Spleen (tissue), 11 donors: ENCODE measurements around the gene LARP4B. TPM values are rescaled to one million over a fixed set of nuclear protein-coding genes. Genes with fewer than 3 reads are reported as not detected.

Experiments
- DNase-seq: peaks from one replicate; pipeline ENCODE4 v3.0.0-alpha.2; 2020
- H3K27ac ChIP-seq, 8 donors: fragments of 200-600 bp; sonication (generic) in 7 of 8; 1 replicate in 4 of 8; 2 replicates in 4 of 8; pipeline versions ENCODE4 v1.5.0 to v1.8.0; 2016 to 2021; ENCODE audit warnings: inconsistent platforms in 4 of 8, mild to moderate bottlenecking in 4 of 8, moderate library complexity in 1 of 8
- H3K27me3 ChIP-seq, 7 donors: fragments of 200-600 bp; sonication (generic) in 6 of 7; replicated peaks in 1 of 7; 1 replicate in 4 of 7; 2 replicates in 3 of 7; pipeline versions ENCODE4 v1.5.0 to v1.8.0; 2016 to 2021; ENCODE audit warnings: inconsistent platforms in 3 of 7, mild to moderate bottlenecking in 1 of 7
- H3K36me3 ChIP-seq, 6 donors: fragments of 200-600 bp; sonication (generic) in 5 of 6; 1 replicate in 4 of 6; 2 replicates in 2 of 6; pipeline versions ENCODE4 v1.5.0 to v1.8.0; 2016 to 2021; ENCODE audit warnings: inconsistent platforms in 2 of 6
- H3K4me1 ChIP-seq, 6 donors: fragments of 200-600 bp; sonication (generic) in 5 of 6; 1 replicate in 3 of 6; 2 replicates in 3 of 6; pipeline versions ENCODE4 v1.5.0 to v1.8.0; 2016 to 2021; ENCODE audit warnings: inconsistent platforms in 3 of 6
- H3K4me3 ChIP-seq, 8 donors: fragments of 200-600 bp; sonication (generic) in 7 of 8; 1 replicate in 4 of 8; 2 replicates in 4 of 8; pipeline versions ENCODE4 v1.5.0 to v1.8.0; 2016 to 2021; ENCODE audit warnings: inconsistent platforms in 4 of 8, mild to moderate bottlenecking in 4 of 8, moderate library complexity in 2 of 8
- H3K9me3 ChIP-seq, 8 donors: fragments of 200-600 bp; sonication (generic) in 7 of 8; 1 replicate in 4 of 8; 2 replicates in 4 of 8; pipeline versions ENCODE4 v1.5.0 to v1.8.0; 2016 to 2021; ENCODE audit warnings: inconsistent platforms in 4 of 8
- POLR2A ChIP-seq, 3 donors: fragments of 450-650 bp; IDR thresholded peaks; one replicate each; pipeline ENCODE4 v1.5.1; 2017; ENCODE audit warnings: antibody characterized with exemption in 3 of 3, mild to moderate bottlenecking in 1 of 3
- POLR2AphosphoS5 ChIP-seq, 3 donors: sonication (generic); formaldehyde crosslinking; IDR thresholded peaks; one replicate each; pipeline ENCODE4 v1.5.1; 2017; ENCODE audit warnings: antibody characterized with exemption in 3 of 3
- WGBS, 5 donors: extraction: QIAGEN DNeasy Blood & Tissue Kit in 3 of 5; methylation state at CpG; one replicate each; pipeline versions ENCODE4 v1.1.5 to v1.1.7; 2013 to 2018; 5-methylcytosine and 5-hydroxymethylcytosine counted together
- intact Hi-C: fragments of 100-400 bp; cut with DNase I; formaldehyde crosslinking; loops from one replicate; pipeline ENCODE4 v1.15.0; 2023; ENCODE audit warnings: low total_unique reads
- polyA plus RNA-seq, 3 donors: library from polyadenylated mRNA; stranded (reverse); fragments of 200-250 nt; gene quantifications; one replicate each; pipeline ENCODE4 v1.2.1, GENCODE V29; 2013
- total RNA-seq, 7 donors: library from RNA; depleted of rRNA in 3 of 7; stranded (reverse); fragments of >200 nt in 3 of 7; fragmentation: NEBNext Ultra II Directional in 4 of 7; extraction: Animal tissue kit (Norgen Biotek cat#: 25700) in 4 of 7; gene quantifications; one replicate each; pipeline versions ENCODE4 v1.1.0 to v1.2.1, GENCODE V29; 2016 to 2021
- TF ChIP-seq, protein P1 (sequence below), 11 experiments: fragments of 200-600 bp in 7 of 11; fragments of 450-650 bp in 4 of 11; sonication (generic) in 4 of 11; IDR thresholded peaks in 8 of 11; conservative IDR thresholded peaks in 3 of 11; 1 replicate in 7 of 11; 2 replicates in 4 of 11; pipeline versions ENCODE4 v1.4.0 to v1.8.0; 2016 to 2021; ENCODE audit warnings: antibody characterized with exemption in 11 of 11, inconsistent platforms in 4 of 11, mild to moderate bottlenecking in 1 of 11
- donor health status: healthy with polysubstance abuse.
- donor health status: DM: no; HTN: no; CAD: no; lungs with moderate emphysema.
- donor health status: DM: no; HTN: no; CAD: no.
- donor health status: Bipolar disorder and iron deficiency.
- donor health status: healthy.
- donor health status: DM: no; HTN: no; CAD: no.
- donor health status: DM: yes; HTN: yes; CAD: no.

LARP4B gene
- total and polyA plus RNA-seq, 10 donors, result 12.7 to 163 (median 88.7) TPM

DNA sequence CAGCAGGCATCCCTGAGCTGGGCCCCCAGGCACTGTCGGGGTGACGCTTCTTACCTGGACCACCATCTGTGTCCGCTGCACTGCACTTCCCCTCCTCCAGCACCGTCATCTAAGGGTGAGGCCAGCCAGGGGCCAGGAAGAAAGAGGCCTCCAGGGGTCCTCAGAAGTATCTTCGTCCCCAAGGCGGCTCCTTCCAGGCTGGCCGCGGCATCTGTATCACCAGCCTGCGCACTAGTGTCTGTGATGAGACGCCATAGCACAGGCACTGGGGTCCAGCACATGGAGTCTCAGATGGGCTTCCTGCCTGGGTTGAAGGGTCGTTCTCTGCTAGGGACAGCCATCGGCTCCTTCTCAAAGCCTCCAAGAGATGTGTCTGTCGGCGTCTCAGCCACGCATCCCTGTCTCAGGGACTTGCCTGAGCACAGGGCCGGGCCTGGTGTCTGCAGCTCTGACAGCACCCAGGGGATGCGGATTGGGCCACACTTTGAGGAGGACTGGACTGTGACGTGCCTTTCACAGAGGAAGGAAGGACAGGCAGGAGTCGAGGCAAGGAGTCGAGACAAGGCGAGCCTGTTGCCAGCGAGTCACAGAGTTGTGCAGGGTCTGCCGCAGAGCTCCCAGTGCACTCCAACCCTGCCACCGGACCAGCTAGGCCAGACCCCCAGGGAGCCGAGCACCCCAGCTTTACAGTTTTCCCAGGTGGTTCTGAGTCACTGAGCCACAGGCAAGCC lies 140.5 kb downstream of the LARP4B start:
- 85 to 89% (median 87%) methylated on average over 21 to 25 of the region's 25 CpGs for WGBS, 5 donors
- intact Hi-C loops, result no loop called here
- Histone ChIP-seq H3K4me3 (no peak overlapping the region), H3K27me3 (peaks cover 0 to 28% (median 0%) of the 10 kb centered on the region in 7 donors), H3K4me1 (peaks cover 0 to 27% (median 15%) of the 10 kb centered on the region in 6 donors), H3K9me3 (peaks cover 0 to 6% (median 4%) of the 10 kb centered on the region in 8 donors), H3K27ac (no peak overlapping the region), H3K36me3 (no peaks in the 10 kb centered on the region)
- no peak for DNase-seq
- no peak for TF ChIP-seq POLR2A (IDR thresholded peaks at IDR 0.05)
- peak in 1 of 3 donors; percentile 9 for TF ChIP-seq POLR2AphosphoS5 (IDR thresholded peaks at IDR 0.05)

DNA sequence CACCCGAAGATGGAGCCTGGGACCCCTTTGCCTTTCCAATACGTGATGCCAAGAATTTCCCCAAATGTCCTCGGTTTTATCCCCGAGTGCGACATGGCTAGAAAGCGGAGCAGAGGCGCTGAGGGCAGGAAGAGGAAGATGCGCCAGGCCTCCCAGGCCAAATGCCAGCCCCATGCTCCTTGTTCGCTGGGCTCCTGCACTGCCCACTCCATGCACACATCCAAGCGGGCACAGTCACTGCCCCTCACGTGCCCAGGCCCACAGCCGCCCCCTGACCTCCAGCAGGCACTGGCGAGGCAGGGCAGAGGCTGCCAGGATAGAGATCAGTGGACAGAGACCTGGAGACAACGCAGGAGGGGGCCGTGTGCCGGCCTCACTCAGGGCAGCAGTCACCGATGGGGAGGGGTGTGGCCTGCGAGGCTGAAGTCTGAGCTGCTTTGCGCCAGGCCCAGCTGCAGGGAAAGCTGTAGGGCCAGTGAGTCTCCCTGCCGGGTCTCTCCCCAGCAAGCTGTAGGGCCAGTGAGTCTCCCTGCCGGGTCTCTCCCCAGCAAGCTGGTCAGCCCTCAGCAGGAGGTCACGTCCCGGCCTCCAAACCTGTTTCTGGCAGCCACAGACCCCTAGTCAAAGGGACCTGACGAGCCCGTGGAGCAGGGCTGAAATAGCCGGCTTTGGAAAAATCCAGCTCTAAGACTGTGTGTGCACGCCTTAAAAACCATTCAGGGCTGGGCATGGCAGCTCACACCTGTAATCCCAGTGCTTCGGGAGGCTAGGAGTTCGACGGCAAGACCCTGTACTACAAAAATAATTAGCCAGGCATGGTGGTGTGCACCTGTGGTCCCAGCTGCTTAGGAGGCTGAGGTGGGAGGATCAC lies 141.4 kb downstream of the LARP4B start:
- intact Hi-C loops, result loop anchor here (5.0 kb wide), 1 partner anchor 278 kb away; no protein-coding TSS in a partner anchor

DNA sequence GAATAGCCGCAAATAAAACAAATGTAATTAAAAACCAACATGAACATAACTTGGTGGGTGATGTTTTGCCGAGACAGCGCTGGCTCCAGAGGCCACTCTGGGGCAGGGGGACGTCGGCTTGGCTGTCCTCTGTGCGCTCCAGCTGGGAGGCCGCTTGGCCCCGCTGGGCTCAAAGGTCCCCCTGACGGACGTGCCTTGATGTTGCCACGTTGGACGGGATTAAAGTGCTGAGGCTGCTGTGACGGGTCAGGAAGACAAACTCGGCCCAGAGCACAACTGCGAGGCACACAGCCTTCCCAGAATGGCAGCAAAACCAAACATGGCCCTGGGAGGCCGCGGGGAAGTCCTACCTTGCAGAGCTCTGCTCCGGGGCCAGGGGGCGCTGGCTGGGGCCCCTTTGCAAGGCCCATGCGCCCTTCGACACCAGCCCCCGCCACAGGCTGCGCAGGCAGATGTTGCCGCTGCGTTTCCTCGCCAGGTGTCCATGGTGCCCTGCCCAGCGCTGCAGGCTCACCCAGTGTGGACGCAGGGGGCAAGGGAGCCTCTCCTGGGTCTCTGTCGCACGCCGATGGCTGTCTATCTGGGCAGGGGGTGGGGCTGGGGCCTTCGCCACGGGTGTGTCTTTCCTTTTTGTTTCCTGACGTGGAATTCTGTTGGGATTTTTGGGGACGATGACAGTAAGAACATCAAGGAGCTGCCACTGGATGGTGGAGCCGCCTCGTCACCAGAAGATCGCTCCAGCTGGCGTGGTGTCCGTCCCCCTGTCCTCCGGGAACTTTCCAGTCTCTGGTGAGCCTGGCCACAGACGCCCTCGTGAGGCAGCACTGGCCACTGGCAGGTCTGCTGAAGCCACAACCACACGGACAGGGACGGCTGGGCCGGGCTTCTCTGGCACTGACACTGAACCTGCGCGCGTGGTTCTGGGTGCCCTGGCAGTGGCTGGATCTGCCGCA lies 142.4 kb downstream of the LARP4B start:
- Histone ChIP-seq H3K27ac (peak overlapping the region in 2 of 8 donors; percentile 16 to 28), H3K4me3 (peak overlapping the region in 7 of 8 donors; percentile 15 to 69 (median 30)), H3K27me3 (peaks cover 0 to 47% (median 17%) of the 10 kb centered on the region in 7 donors), H3K4me1 (peaks cover 3 to 45% (median 26%) of the 10 kb centered on the region in 6 donors), H3K36me3 (no peaks in the 10 kb centered on the region), H3K9me3 (no peaks in the 10 kb centered on the region)
- peak; percentile 88 for DNase-seq
- intact Hi-C loops, result loop anchor here (5.0 kb wide), 1 partner anchor 277 kb away; no protein-coding TSS in a partner anchor
- TF ChIP-seq POLR2A (IDR thresholded peaks at IDR 0.05) (no peak), POLR2AphosphoS5 (IDR thresholded peaks at IDR 0.05) (peak; percentile 4 to 58 (median 58))
- TF ChIP-seq, protein P1, sequence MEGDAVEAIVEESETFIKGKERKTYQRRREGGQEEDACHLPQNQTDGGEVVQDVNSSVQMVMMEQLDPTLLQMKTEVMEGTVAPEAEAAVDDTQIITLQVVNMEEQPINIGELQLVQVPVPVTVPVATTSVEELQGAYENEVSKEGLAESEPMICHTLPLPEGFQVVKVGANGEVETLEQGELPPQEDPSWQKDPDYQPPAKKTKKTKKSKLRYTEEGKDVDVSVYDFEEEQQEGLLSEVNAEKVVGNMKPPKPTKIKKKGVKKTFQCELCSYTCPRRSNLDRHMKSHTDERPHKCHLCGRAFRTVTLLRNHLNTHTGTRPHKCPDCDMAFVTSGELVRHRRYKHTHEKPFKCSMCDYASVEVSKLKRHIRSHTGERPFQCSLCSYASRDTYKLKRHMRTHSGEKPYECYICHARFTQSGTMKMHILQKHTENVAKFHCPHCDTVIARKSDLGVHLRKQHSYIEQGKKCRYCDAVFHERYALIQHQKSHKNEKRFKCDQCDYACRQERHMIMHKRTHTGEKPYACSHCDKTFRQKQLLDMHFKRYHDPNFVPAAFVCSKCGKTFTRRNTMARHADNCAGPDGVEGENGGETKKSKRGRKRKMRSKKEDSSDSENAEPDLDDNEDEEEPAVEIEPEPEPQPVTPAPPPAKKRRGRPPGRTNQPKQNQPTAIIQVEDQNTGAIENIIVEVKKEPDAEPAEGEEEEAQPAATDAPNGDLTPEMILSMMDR (IDR thresholded peaks at IDR 0.05 in 8 of 11, conservative IDR thresholded peaks at IDR 0.05 in 3 of 11), result peak in 9 of 11 experiments; percentile 28 to 67 (median 46)
- 20 to 56% (median 36%) methylated on average over 23 to 50 of the region's 50 CpGs for WGBS, 5 donors

More for the DNA sequence above, 141.4 kb downstream of the LARP4B start:
- H3K4me3 ChIP-seq, result peak overlapping the region in 2 of 8 donors; percentile 33 to 69
- H3K27me3 ChIP-seq, result peaks cover 0 to 37% (median 8%) of the 10 kb centered on the region in 7 donors
- H3K36me3 ChIP-seq, result no peaks in the 10 kb centered on the region
- WGBS, 5 donors, result 65 to 88% (median 79%) methylated on average over 19 to 30 of the region's 30 CpGs
- TF ChIP-seq, protein P1 (IDR thresholded peaks at IDR 0.05 in 8 of 11, conservative IDR thresholded peaks at IDR 0.05 in 3 of 11), result no peak
- TF ChIP-seq POLR2A (IDR thresholded peaks at IDR 0.05) (no peak), POLR2AphosphoS5 (IDR thresholded peaks at IDR 0.05) (no peak)
- peaks cover 0 to 36% (median 19%) of the 10 kb centered on the region in 6 donors for H3K4me1 ChIP-seq
- H3K27ac ChIP-seq, result no peak overlapping the region
- DNase-seq, result no peak
- H3K9me3 ChIP-seq, result no peaks in the 10 kb centered on the region
